IPS-15b (cell line): ENCODE results near the gene CTSV.
"Not testable (repeated sequence)": the region's sequence is repeated elsewhere in the genome, so short reads cannot be mapped to it uniquely, and the experiment has no call there.

ENCODE experiments used
- H3K27me3 ChIP-seq: one replicate; pipeline ENCODE4 v1.6.1; 2013; ENCODE audit warnings: low read length; ENCODE audit not compliant: control insufficient read depth, insufficient read depth
- H3K36me3 ChIP-seq: one replicate; pipeline ENCODE4 v1.6.1; 2013; ENCODE audit warnings: low read length; ENCODE audit not compliant: control insufficient read depth, insufficient read depth
- H3K4me1 ChIP-seq: one replicate; pipeline ENCODE4 v1.6.1; 2013; ENCODE audit warnings: mild to moderate bottlenecking, low read length; ENCODE audit not compliant: control insufficient read depth, insufficient read depth
- H3K4me3 ChIP-seq: one replicate; pipeline ENCODE4 v1.5.1; 2013; ENCODE audit warnings: low read depth, low read length
- H3K9ac ChIP-seq: one replicate; pipeline ENCODE4 v1.6.1; 2013; ENCODE audit warnings: low read depth, mild to moderate bottlenecking, low read length
- H3K9me3 ChIP-seq: one replicate; pipeline ENCODE4 v1.6.1; 2013; ENCODE audit warnings: mild to moderate bottlenecking, low read length; ENCODE audit not compliant: control insufficient read depth, insufficient read depth

Gene CTSV

DNA sequence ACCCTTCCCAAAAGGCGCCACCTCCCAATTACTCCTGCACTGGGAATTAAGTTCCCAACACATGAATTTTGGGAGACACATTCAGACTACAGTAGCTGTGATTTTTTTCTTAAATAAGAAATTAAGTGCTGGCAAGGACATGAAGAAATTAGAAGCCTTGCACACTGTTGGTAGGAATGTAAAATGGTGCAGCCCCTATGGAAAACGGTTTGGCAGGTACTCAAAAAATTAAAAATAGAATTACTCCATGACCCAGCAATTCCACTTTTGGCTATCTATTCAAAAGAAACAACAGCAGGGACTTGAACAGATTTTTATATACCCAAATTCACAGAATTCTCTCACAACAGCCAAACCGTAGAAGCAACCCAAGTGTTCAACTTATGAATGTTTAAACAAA lies 54.8 kb downstream of the CTSV start:
- not testable (repeated sequence) for H3K36me3 ChIP-seq, H3K27me3 ChIP-seq, H3K9me3 ChIP-seq, H3K4me1 ChIP-seq, H3K4me3 ChIP-seq, H3K9ac ChIP-seq

DNA sequence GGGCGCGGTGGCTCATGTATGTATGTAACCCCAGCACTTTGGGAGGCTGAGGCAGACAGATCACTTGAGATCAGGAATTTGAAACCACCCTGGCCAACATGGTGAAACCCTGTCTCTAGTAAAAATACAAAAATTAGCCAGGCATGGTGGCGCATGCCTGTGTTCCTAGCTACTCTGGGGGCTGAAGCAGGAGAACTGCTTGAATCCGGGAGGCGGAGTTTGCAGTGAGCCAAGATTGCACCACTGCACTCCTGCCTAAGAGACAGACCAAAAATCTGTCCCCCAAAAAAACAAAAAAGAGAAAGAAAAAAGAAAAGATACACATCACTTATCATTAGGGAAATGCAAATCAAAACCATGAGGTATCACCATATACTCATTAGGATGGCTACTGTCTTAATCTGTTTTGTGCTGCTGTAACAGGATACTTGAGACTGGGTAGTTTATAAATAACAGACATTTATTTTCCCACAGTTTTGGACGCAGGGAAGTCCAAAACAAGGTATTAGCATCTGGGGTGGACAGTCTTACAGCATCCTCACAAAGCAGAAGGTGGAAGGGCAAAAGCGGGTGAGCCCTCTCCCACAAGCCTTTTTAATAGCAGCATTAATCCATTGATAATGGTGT lies 55.3 kb downstream of the CTSV start:
- H3K9me3 ChIP-seq, H3K27me3 ChIP-seq, H3K4me3 ChIP-seq, H3K4me1 ChIP-seq, H3K9ac ChIP-seq, H3K36me3 ChIP-seq: not testable (repeated sequence)
